Measurements from ENCODE around the gene IRAK3. TPM values are rescaled to one million over a fixed set of nuclear protein-coding genes. Genes with fewer than 3 reads are reported as not detected.

IRAK3 gene
- total and polyA plus RNA-seq, 2 donors (not counting 3 experiments of a cell fraction or from before 2014, with no cell fraction given), result 2.3 to 8.5 TPM

DNA sequence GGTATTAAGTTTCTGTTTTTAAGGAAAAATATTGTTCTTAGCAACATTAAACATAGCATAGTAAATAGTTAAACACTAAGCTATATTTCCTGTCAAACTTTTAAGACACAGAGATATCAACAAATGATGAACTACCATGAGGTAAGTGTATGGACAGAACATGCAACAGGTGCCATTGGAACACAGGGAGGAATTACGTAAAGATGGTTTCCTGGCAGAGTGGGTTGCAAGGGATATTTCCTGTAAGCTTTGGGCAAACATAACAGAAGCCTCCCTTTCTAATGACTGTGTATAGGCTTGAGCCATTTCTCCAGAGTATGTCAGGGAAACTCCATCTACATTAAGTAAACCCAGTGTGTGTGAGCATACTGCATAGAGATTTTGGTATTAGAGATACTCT, 81.6 kb downstream of the IRAK3 start:
- no peaks in the 10 kb centered on the region for H3K9me1 ChIP-seq (replicated peaks; ENCODE audit: control insufficient read depth, extremely low read depth, insufficient read depth, low read length)
- no peak overlapping the region for H3K27ac ChIP-seq (ENCODE audit: insufficient read depth, low read depth, low read length)
- FAIRE-seq (no peak), DNase-seq (ENCODE audit: low read depth, low spot score) (no peak)
- no peak overlapping the region for H3K4me3 ChIP-seq (replicated peaks in 1 of 3; ENCODE audit: insufficient read depth in 1 of 3, low read depth in 1 of 3, low read length in 3 of 3)
- no TSS peak for BruUV-seq (replicated peaks)
- H3K9ac ChIP-seq (replicated peaks; ENCODE audit: extremely low read depth, insufficient read depth, low read length), result no peak overlapping the region
- intact Hi-C loops (cut with micrococcal nuclease), result loop anchor here (10.0 kb wide), 1 partner anchor 284 kb away; no protein-coding TSS in a partner anchor
- ChIA-PET POLR2A (no interaction called here), CTCF (interaction anchor here (1.2 to 3.8 kb wide), 7 partner anchors 8 to 438 kb away, joined by 4 to 47 read pairs (median 13); no protein-coding TSS in a partner anchor)
- H4K20me1 ChIP-seq (replicated peaks; ENCODE audit: control insufficient read depth, extremely low read depth, insufficient read depth, low read length), result no peaks in the 10 kb centered on the region
- H3K4me1 ChIP-seq (ENCODE audit: control insufficient read depth, extremely low read depth, insufficient read depth, low read length), result no peaks in the 10 kb centered on the region
- H3K79me2 ChIP-seq (ENCODE audit: control insufficient read depth, insufficient read depth, low read length), result no peaks in the 10 kb centered on the region
- dilution Hi-C loops (cut with MboI; ENCODE audit: extremely low pct_ligation_motif_present, low sequenced_read_pairs), result no loop called here
- no peaks in the 10 kb centered on the region for H3K9me3 ChIP-seq (replicated peaks; ENCODE audit: control insufficient read depth, insufficient read depth, low read length)
- peaks cover 0 to 4% of the 10 kb centered on the region in 2 experiments for H3K27me3 ChIP-seq (ENCODE audit: control insufficient read depth in 2 of 2, insufficient read depth in 2 of 2, low read length in 2 of 2)
- TF ChIP-seq JUN (IDR thresholded peaks at IDR 0.05; ENCODE audit: borderline replicate concordance, insufficient read depth, insufficient read length, low read depth) (no peak), FOS (IDR thresholded peaks at IDR 0.05; ENCODE audit: borderline replicate concordance, insufficient read depth, low read length) (no peak), EZH2 (IDR thresholded peaks at IDR 0.05; ENCODE audit: borderline replicate concordance, low read depth, low read length, severe bottlenecking) (no peak), POLR2A (IDR thresholded peaks at IDR 0.05; ENCODE audit: low read depth, low read length) (no peak)
- TF ChIP-seq, protein P1, sequence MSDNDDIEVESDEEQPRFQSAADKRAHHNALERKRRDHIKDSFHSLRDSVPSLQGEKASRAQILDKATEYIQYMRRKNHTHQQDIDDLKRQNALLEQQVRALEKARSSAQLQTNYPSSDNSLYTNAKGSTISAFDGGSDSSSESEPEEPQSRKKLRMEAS (IDR thresholded peaks at IDR 0.05; ENCODE audit: insufficient read depth, insufficient read length), result no peak
- H3K4me2 ChIP-seq (ENCODE audit: insufficient read depth, low read length), result no peak overlapping the region
- no peak overlapping the region for H2AFZ ChIP-seq (ENCODE audit: low read depth, low read length)
- H3K36me3 ChIP-seq (ENCODE audit: control insufficient read depth in 2 of 2, extremely low read depth in 1 of 2, insufficient read depth in 2 of 2, low read length in 2 of 2), result no peaks in the 10 kb centered on the region

DNA sequence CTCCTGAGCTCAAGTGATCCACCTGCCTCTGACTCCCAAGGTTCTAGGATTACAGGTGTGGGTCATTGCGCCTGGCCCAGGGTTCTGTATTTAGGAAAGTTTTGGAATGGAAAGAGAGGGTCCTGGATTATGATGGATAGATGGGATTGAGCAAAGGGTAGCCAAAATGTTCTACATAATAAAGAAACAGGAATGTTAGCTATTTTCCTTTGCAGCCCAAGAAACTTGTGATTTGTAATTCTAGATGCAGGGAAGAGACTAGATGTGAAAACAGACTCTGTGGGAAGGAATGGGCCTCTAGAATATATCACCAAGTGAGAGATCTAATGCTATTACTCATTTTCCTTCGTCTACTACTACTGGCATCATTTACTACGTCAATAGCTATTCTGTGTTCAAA, 83.6 kb downstream of the IRAK3 start:
- no peak overlapping the region for H2AFZ ChIP-seq (ENCODE audit: low read depth, low read length)
- H4K20me1 ChIP-seq (replicated peaks; ENCODE audit: control insufficient read depth, extremely low read depth, insufficient read depth, low read length), result no peaks in the 10 kb centered on the region
- no TSS peak for BruUV-seq (replicated peaks)
- no peak for DNase-seq (ENCODE audit: low read depth, low spot score)
- FAIRE-seq, result no peak
- TF ChIP-seq, protein P2, sequence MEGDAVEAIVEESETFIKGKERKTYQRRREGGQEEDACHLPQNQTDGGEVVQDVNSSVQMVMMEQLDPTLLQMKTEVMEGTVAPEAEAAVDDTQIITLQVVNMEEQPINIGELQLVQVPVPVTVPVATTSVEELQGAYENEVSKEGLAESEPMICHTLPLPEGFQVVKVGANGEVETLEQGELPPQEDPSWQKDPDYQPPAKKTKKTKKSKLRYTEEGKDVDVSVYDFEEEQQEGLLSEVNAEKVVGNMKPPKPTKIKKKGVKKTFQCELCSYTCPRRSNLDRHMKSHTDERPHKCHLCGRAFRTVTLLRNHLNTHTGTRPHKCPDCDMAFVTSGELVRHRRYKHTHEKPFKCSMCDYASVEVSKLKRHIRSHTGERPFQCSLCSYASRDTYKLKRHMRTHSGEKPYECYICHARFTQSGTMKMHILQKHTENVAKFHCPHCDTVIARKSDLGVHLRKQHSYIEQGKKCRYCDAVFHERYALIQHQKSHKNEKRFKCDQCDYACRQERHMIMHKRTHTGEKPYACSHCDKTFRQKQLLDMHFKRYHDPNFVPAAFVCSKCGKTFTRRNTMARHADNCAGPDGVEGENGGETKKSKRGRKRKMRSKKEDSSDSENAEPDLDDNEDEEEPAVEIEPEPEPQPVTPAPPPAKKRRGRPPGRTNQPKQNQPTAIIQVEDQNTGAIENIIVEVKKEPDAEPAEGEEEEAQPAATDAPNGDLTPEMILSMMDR (IDR thresholded peaks at IDR 0.05; ENCODE audit: extremely low read depth in 1 of 2, insufficient read depth in 1 of 2, low read depth in 1 of 2, low read length in 2 of 2), result no peak
- TF ChIP-seq MYC (IDR thresholded peaks at IDR 0.05; ENCODE audit: low read depth, low read length), result no peak
- TF ChIP-seq FOS (IDR thresholded peaks at IDR 0.05; ENCODE audit: borderline replicate concordance, insufficient read depth, low read length), result no peak
- TF ChIP-seq, protein P1 (IDR thresholded peaks at IDR 0.05; ENCODE audit: insufficient read depth, insufficient read length), result no peak
- no peak for TF ChIP-seq POLR2A (IDR thresholded peaks at IDR 0.05; ENCODE audit: low read depth, low read length)
- TF ChIP-seq EZH2 (IDR thresholded peaks at IDR 0.05; ENCODE audit: borderline replicate concordance, low read depth, low read length, severe bottlenecking), result no peak
- TF ChIP-seq JUN (IDR thresholded peaks at IDR 0.05; ENCODE audit: borderline replicate concordance, insufficient read depth, insufficient read length, low read depth), result no peak
- TF ChIP-seq POLR2AphosphoS5 (IDR thresholded peaks at IDR 0.05; ENCODE audit: insufficient read depth, low read depth, low read length), result no peak
- TF ChIP-seq GATA2 (IDR thresholded peaks at IDR 0.05; ENCODE audit: insufficient read depth, insufficient read length, low read depth, low read length), result no peak
- ChIA-PET POLR2A (no interaction called here), CTCF (interaction anchor here (0.9 to 2.2 kb wide), 7 partner anchors 10 to 436 kb away, joined by 3 to 9 read pairs (median 6); partner anchors contain the start of gene HELB)
- H3K27ac ChIP-seq (ENCODE audit: insufficient read depth, low read depth, low read length), result no peak overlapping the region
- H3K4me3 ChIP-seq (replicated peaks in 1 of 3; ENCODE audit: insufficient read depth in 1 of 3, low read depth in 1 of 3, low read length in 3 of 3), result no peak overlapping the region
- intact Hi-C loops (cut with micrococcal nuclease) (loop anchor here (10.0 kb wide), 1 partner anchor 282 kb away; no protein-coding TSS in a partner anchor), dilution Hi-C loops (cut with MboI; ENCODE audit: extremely low pct_ligation_motif_present, low sequenced_read_pairs) (no loop called here)
- H3K9ac ChIP-seq (replicated peaks; ENCODE audit: extremely low read depth, insufficient read depth, low read length), result no peak overlapping the region
- no peak overlapping the region for H3K4me2 ChIP-seq (ENCODE audit: insufficient read depth, low read length)
- H3K79me2 ChIP-seq (ENCODE audit: control insufficient read depth, insufficient read depth, low read length), result no peaks in the 10 kb centered on the region
- no peaks in the 10 kb centered on the region for H3K9me1 ChIP-seq (replicated peaks; ENCODE audit: control insufficient read depth, extremely low read depth, insufficient read depth, low read length)
- no peaks in the 10 kb centered on the region for H3K9me3 ChIP-seq (replicated peaks; ENCODE audit: control insufficient read depth, insufficient read depth, low read length)
- no peaks in the 10 kb centered on the region for H3K36me3 ChIP-seq (ENCODE audit: control insufficient read depth in 2 of 2, extremely low read depth in 1 of 2, insufficient read depth in 2 of 2, low read length in 2 of 2)
- H3K4me1 ChIP-seq (ENCODE audit: control insufficient read depth, extremely low read depth, insufficient read depth, low read length), result no peaks in the 10 kb centered on the region
- H3K27me3 ChIP-seq (ENCODE audit: control insufficient read depth in 2 of 2, insufficient read depth in 2 of 2, low read length in 2 of 2), result peaks cover 0 to 4% of the 10 kb centered on the region in 2 experiments

Data from endothelial cell of umbilical vein (primary cell).